HepG2 (cell line): ENCODE measurements around the gene GRP. TPM values are rescaled to one million over a fixed set of nuclear protein-coding genes. Genes with fewer than 3 reads are reported as not detected.

Source experiments
- ATAC-seq: fragments of 200-7000 bp; cut with Tn5 transposase; 3 replicates; pipeline ENCODE4 v1.9.1; 2020; ENCODE audit warnings: mild to moderate bottlenecking, moderate library complexity
- BruUV-seq: library from RNA; stranded (reverse); fragments of 400-500 nt; replicated peaks from 2 replicates; lab custom pipeline; 2021; lab: Mats Ljungman, UMichigan
- CTCF ChIA-PET: fragments of 300-600 bp; formaldehyde crosslinking; extraction: SDS; loops from one replicate; lab custom pipeline; 2021; ENCODE audit warnings: low total read pairs, inconsistent platforms, low intra/inter-chr PET ratio; lab: Yijun Ruan, JAX
- POLR2A ChIA-PET: fragments of 350-600 bp; sonication (Branson Sonifier 250); formaldehyde crosslinking; loops from one replicate; lab custom pipeline; 2020; ENCODE audit warnings: antibody characterized with exemption, inconsistent platforms; lab: Yijun Ruan, JAX
- DNase-seq: peaks from one replicate; pipeline ENCODE4 v3.0.0-alpha.2; 2015; ENCODE audit warnings: low spot score
- FAIRE-seq: peaks from 3 replicates; lab custom pipeline; 2011; peaks lifted over from hg19 to GRCh38; lab: Jason Lieb, UNC
- H2AFZ ChIP-seq: one replicate; pipeline ENCODE4 v1.6.1; 2011; ENCODE audit warnings: low read length, inconsistent platforms
- H3K27ac ChIP-seq: fragments of 300-600 bp; 3 replicates; pipeline ENCODE4 v1.8.0; 2011; ENCODE audit warnings: mixed run types, mild to moderate bottlenecking, mixed read lengths, low read length, inconsistent platforms; ENCODE audit not compliant: insufficient read depth; ENCODE audit errors: extremely low read length
- H3K27me3 ChIP-seq, 2 experiments: fragments of 200-600 bp in 1 of 2; 2 replicates in 1 of 2; 3 replicates in 1 of 2; pipeline versions ENCODE4 v1.6.0 to v1.8.0; 2011; ENCODE audit warnings: low read length in 2 of 2, mild to moderate bottlenecking in 2 of 2, moderate library complexity in 2 of 2, inconsistent platforms in 1 of 2; ENCODE audit not compliant: insufficient read depth in 2 of 2, control insufficient read depth in 1 of 2
- H3K36me3 ChIP-seq, 2 experiments: fragments of 200-600 bp in 1 of 2; replicated peaks in 1 of 2; 2 replicates in 1 of 2; 3 replicates in 1 of 2; pipeline versions ENCODE4 v1.5.1 to v1.8.0; 2011; ENCODE audit warnings: low read length in 2 of 2, inconsistent platforms in 1 of 2; ENCODE audit not compliant: insufficient read depth in 2 of 2, control insufficient read depth in 1 of 2
- H3K4me1 ChIP-seq: 2 replicates; pipeline ENCODE4 v1.5.1; 2012; ENCODE audit warnings: low read length, inconsistent platforms; ENCODE audit not compliant: insufficient read depth
- H3K4me2 ChIP-seq: 2 replicates; pipeline ENCODE4 v1.6.0; 2011; ENCODE audit warnings: low read depth, low read length, inconsistent platforms
- H3K4me3 ChIP-seq, 3 experiments: fragments of 200-600 bp in 1 of 3; sonication (generic), shearing (Covaris generic) in 1 of 3; replicated peaks in 1 of 3; 2 replicates each; pipeline ENCODE4 v1.5.1; 2011 to 2016; ENCODE audit warnings: low read length in 3 of 3, inconsistent platforms in 2 of 3, low read depth in 2 of 3, mild to moderate bottlenecking in 2 of 3, control low read depth in 1 of 3, mixed read lengths in 1 of 3; ENCODE audit not compliant: insufficient read depth in 1 of 3
- H3K79me2 ChIP-seq: one replicate; pipeline ENCODE4 v1.6.1; 2011; ENCODE audit warnings: low read length, inconsistent platforms; ENCODE audit not compliant: insufficient read depth
- H3K9ac ChIP-seq: 2 replicates; pipeline ENCODE4 v1.6.0; 2011; ENCODE audit warnings: mild to moderate bottlenecking, low read depth, low read length, inconsistent platforms; ENCODE audit not compliant: insufficient read depth
- H3K9me3 ChIP-seq: 2 replicates; pipeline ENCODE4 v1.5.1; 2012; ENCODE audit warnings: mild to moderate bottlenecking, low read length
- H4K20me1 ChIP-seq: 2 replicates; pipeline ENCODE4 v1.6.0; 2011; ENCODE audit warnings: inconsistent platforms, mild to moderate bottlenecking, low read length, moderate library complexity; ENCODE audit not compliant: insufficient read depth
- GPN1 ChIP-seq: sonication (generic); formaldehyde crosslinking; IDR thresholded peaks from 2 replicates; pipeline ENCODE4 v1.5.1; 2020; ENCODE audit warnings: missing genetic modification reagents, borderline replicate concordance
- MLLT10 ChIP-seq: sonication (generic); formaldehyde crosslinking; IDR thresholded peaks from 2 replicates; pipeline ENCODE4 v1.4.0; 2020; ENCODE audit warnings: missing genetic modification reagents
- SCMH1 ChIP-seq: sonication (generic); formaldehyde crosslinking; IDR thresholded peaks from 2 replicates; pipeline ENCODE4 v1.9.0; 2021; ENCODE audit warnings: missing genetic modification reagents, mild to moderate bottlenecking, borderline replicate concordance
- SIN3B ChIP-seq: fragments of 150-350 bp; IDR thresholded peaks from 2 replicates; pipeline ENCODE4 v1.6.1; 2014; ENCODE audit warnings: low read length
- SNAPC2 ChIP-seq: sonication (generic); formaldehyde crosslinking; IDR thresholded peaks from 2 replicates; pipeline ENCODE4 v1.8.1; 2022; ENCODE audit warnings: mild to moderate bottlenecking, missing genetic modification reagents
- TFDP2 ChIP-seq: sonication (generic); formaldehyde crosslinking; IDR thresholded peaks from 2 replicates; pipeline ENCODE4 v1.4.0; 2020; ENCODE audit warnings: missing genetic modification reagents
- TGIF2 ChIP-seq: IDR thresholded peaks from 2 replicates; pipeline ENCODE4 v1.6.1; 2016; ENCODE audit warnings: control low read depth, missing compliant biosample characterization
- TRIM22 ChIP-seq: fragments of 450-650 bp; IDR thresholded peaks from 2 replicates; pipeline ENCODE4 v1.6.1; 2017
- ZBTB34 ChIP-seq: sonication (generic); formaldehyde crosslinking; IDR thresholded peaks from 2 replicates; pipeline ENCODE4 v1.8.0; 2022; ENCODE audit warnings: mild to moderate bottlenecking, missing genetic modification reagents
- ZBTB37 ChIP-seq: sonication (generic); formaldehyde crosslinking; IDR thresholded peaks from 2 replicates; pipeline ENCODE4 v1.4.0; 2020; ENCODE audit warnings: mild to moderate bottlenecking, missing genetic modification reagents
- ZHX1 ChIP-seq: sonication (generic); formaldehyde crosslinking; IDR thresholded peaks from 2 replicates; pipeline ENCODE4 v1.8.1; 2022; ENCODE audit warnings: low read depth, mild to moderate bottlenecking, missing genetic modification reagents
- ZNF260 ChIP-seq: sonication (generic); formaldehyde crosslinking; IDR thresholded peaks from 2 replicates; pipeline ENCODE4 v1.4.0; 2020; ENCODE audit warnings: missing genetic modification reagents, low read depth, mild to moderate bottlenecking, borderline replicate concordance
- ZNF414 ChIP-seq: sonication (generic); formaldehyde crosslinking; IDR thresholded peaks from 2 replicates; pipeline ENCODE4 v1.5.0; 2020; ENCODE audit warnings: missing genetic modification reagents
- ZNF550 ChIP-seq: sonication (generic); formaldehyde crosslinking; IDR thresholded peaks from 2 replicates; pipeline ENCODE4 v1.4.0; 2020; ENCODE audit warnings: mild to moderate bottlenecking, missing genetic modification reagents, borderline replicate concordance
- ZNF740 ChIP-seq: sonication (generic); formaldehyde crosslinking; IDR thresholded peaks from 2 replicates; pipeline ENCODE4 v1.4.0; 2020; ENCODE audit warnings: missing genetic modification reagents
- WGBS: methylation state at CpG from one replicate; pipeline ENCODE4 v1.1.6; 2017; ENCODE audit warnings: low lambda C conversion rate; 5-methylcytosine and 5-hydroxymethylcytosine counted together
- in situ Hi-C: cut with HindIII; loops from 2 replicates; pipeline ENCODE4 v1.10.0; 2017; ENCODE audit warnings: low pct_unique_long_range_greater_than_20kb; ENCODE audit not compliant: extremely low pct_ligation_motif_present
- intact Hi-C: fragments of 100-400 bp; cut with micrococcal nuclease; formaldehyde crosslinking; loops from one replicate; pipeline ENCODE4 v1.10.0; 2022; ENCODE audit not compliant: unreplicated experiment
- polyA plus RNA-seq, 8 experiments: library from polyadenylated mRNA; depleted of rRNA in 3 of 8; stranded (reverse) in 7 of 8; unstranded in 1 of 8; fragments of >200 nt; fragmentation: Illumina TruSeq in 4 of 8; extraction: Trizol in 4 of 8; gene quantifications; 2 replicates each; pipeline versions ENCODE4 v1.2.1 to v1.2.3, GENCODE V29; 2011 to 2016; ENCODE audit warnings: low read depth in 4 of 8, missing spikeins in 1 of 8, mixed read lengths in 1 of 8; ENCODE audit not compliant: insufficient read depth in 1 of 8
- total RNA-seq, 5 experiments: library from RNA; depleted of rRNA; stranded (reverse); fragments of >200 nt; fragmentation: Illumina TruSeq; extraction: Trizol; gene quantifications; 2 replicates each; pipeline ENCODE4 v1.2.3, GENCODE V29; 2016; ENCODE audit warnings: low read depth in 1 of 5

Gene GRP
- total and polyA plus RNA-seq, 2 of the 13 experiments (the other 11 are each of a cell fraction or from before 2014, with no cell fraction given), result not detected

GRCh38 chr18:59264121-59264571, 44.2 kb downstream of the GRP start:
- H3K36me3 ChIP-seq, result no peaks in the 10 kb centered on the region
- H3K4me3 ChIP-seq, result no peak overlapping the region
- no peak overlapping the region for H3K27ac ChIP-seq
- in situ Hi-C loops, result loop anchor here (10.0 kb wide), 1 partner anchor 179 kb away; no protein-coding TSS in a partner anchor
- H3K4me2 ChIP-seq, result no peak overlapping the region
- FAIRE-seq (no peak), DNase-seq (no peak), ATAC-seq (no peak)
- no peaks in the 10 kb centered on the region for H3K9me3 ChIP-seq
- no peak overlapping the region for H2AFZ ChIP-seq
- BruUV-seq, result no TSS peak
- H3K9ac ChIP-seq, result no peak overlapping the region
- no peaks in the 10 kb centered on the region for H3K79me2 ChIP-seq
- peaks cover 6 to 49% of the 10 kb centered on the region in 2 experiments; a peak in 4 of 5 replicates for H3K27me3 ChIP-seq
- ChIA-PET POLR2A (no interaction called here), CTCF (no interaction called here)
- 51% methylated on average over 8 of the region's 17 CpGs for WGBS
- intact Hi-C loops, result no loop called here
- H4K20me1 ChIP-seq, result no peaks in the 10 kb centered on the region
- H3K4me1 ChIP-seq, result no peaks in the 10 kb centered on the region
- TF ChIP-seq SCMH1 (CRISPR knock-in tag), result no peak
- no peak for TF ChIP-seq ZBTB37 (CRISPR knock-in tag)
- no peak for TF ChIP-seq TGIF2
- TF ChIP-seq ZNF414 (CRISPR knock-in tag), result no peak
- TF ChIP-seq SIN3B, result no peak
- TF ChIP-seq ZHX1, result no peak
- no peak for TF ChIP-seq SNAPC2
- no peak for TF ChIP-seq ZNF260 (CRISPR knock-in tag)
- TF ChIP-seq TFDP2 (CRISPR knock-in tag), result no peak
- no peak for TF ChIP-seq ZNF550 (CRISPR knock-in tag)
- no peak for TF ChIP-seq ZBTB34
- no peak for TF ChIP-seq TRIM22
- no peak for TF ChIP-seq MLLT10 (CRISPR knock-in tag)
- no peak for TF ChIP-seq ZNF740
- no peak for TF ChIP-seq GPN1 (CRISPR knock-in tag)
